ENCODE results near the gene BRINP2. TPM values are rescaled to one million over a fixed set of nuclear protein-coding genes. Genes with fewer than 3 reads are reported as not detected.
A peak's percentile ranks its signal among the peaks of the same experiment; 100 is the strongest.

The BRINP2 gene
- total and polyA plus RNA-seq, 5 donors: 0.17 to 0.33 (median 0.20) TPM

- no peaks in the 10 kb centered on the region for H3K27me3 ChIP-seq (ENCODE audit: control insufficient read depth, insufficient read depth)
- no peak for ATAC-seq
- no peak overlapping the region for H3K27ac ChIP-seq (ENCODE audit: low read length)
- no peaks in the 10 kb centered on the region for H3K9me3 ChIP-seq (ENCODE audit: control insufficient read depth, low read length)
- H3K4me1 ChIP-seq (ENCODE audit: control insufficient read depth, insufficient read depth, low read length): no peaks in the 10 kb centered on the region
- intact Hi-C loops (cut with DNase I): no loop called here
- DNase-seq: no peak
- no peak overlapping the region for H3K4me3 ChIP-seq (ENCODE audit: low read length)
Measured at GRCh38 chr1:177249231-177249630, 78.5 kb downstream of the BRINP2 start.

DNA sequence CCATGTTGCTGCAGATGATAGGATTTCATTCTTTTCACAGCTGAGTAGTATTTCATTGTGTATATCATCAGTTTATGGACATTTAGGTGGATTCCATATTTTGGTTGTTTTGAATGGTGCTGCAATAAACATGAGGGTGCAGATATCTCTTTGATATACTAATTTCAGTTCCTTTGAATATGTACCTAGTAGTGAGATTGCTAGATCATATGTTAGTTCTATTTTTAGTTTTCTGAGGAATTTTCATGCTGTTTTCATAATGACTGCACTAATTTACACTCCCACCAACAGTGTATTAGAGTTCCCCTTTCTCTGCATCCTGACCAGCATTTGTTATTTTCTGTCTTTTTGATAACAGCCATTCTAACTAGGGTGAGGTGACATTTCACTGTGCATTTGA is 82.1 kb downstream of the BRINP2 start:
- H3K27ac ChIP-seq (ENCODE audit: low read length): no peak overlapping the region
- H3K27me3 ChIP-seq (ENCODE audit: control insufficient read depth, insufficient read depth): no peaks in the 10 kb centered on the region
- H3K4me1 ChIP-seq (ENCODE audit: control insufficient read depth, insufficient read depth, low read length): no peaks in the 10 kb centered on the region
- ATAC-seq: no peak
- intact Hi-C loops (cut with DNase I): loop anchor here in 1 of 4 donors (10.0 kb wide), 1 partner anchor 692 kb away; no protein-coding TSS in a partner anchor
- no peak for DNase-seq
- no peak overlapping the region for H3K4me3 ChIP-seq (ENCODE audit: low read length)
- H3K9me3 ChIP-seq (ENCODE audit: control insufficient read depth, low read length): no peaks in the 10 kb centered on the region

GRCh38 chr1:177255411-177255810 is 84.7 kb downstream of the BRINP2 start:
- Histone ChIP-seq H3K9me3 (ENCODE audit: control insufficient read depth, low read length) (no peaks in the 10 kb centered on the region), H3K4me1 (ENCODE audit: control insufficient read depth, insufficient read depth, low read length) (no peaks in the 10 kb centered on the region), H3K27ac (ENCODE audit: low read length) (no peak overlapping the region), H3K27me3 (ENCODE audit: control insufficient read depth, insufficient read depth) (no peaks in the 10 kb centered on the region), H3K4me3 (ENCODE audit: low read length) (no peak overlapping the region)
- WGBS: 60% methylated on average over 1 of the region's 1 CpG
- ATAC-seq (no peak), DNase-seq (no peak)
- intact Hi-C loops (cut with DNase I): loop anchor here in 1 of 4 donors (5.0 to 10.0 kb wide), 2 partner anchors 522 to 689 kb away; no protein-coding TSS in a partner anchor

- no peak overlapping the region for H3K4me3 ChIP-seq (ENCODE audit: low read length)
- DNase-seq: peak; percentile 54 to 79 (median 74)
- no peaks in the 10 kb centered on the region for H3K4me1 ChIP-seq (ENCODE audit: control insufficient read depth, insufficient read depth, low read length)
- H3K27ac ChIP-seq (ENCODE audit: low read length): no peak overlapping the region
- H3K9me3 ChIP-seq (ENCODE audit: control insufficient read depth, low read length): no peaks in the 10 kb centered on the region
- no peaks in the 10 kb centered on the region for H3K27me3 ChIP-seq (ENCODE audit: control insufficient read depth, insufficient read depth)
- intact Hi-C loops (cut with DNase I): loop anchor here in 1 of 4 donors (5.0 to 10.0 kb wide), 2 partner anchors 521 to 688 kb away; no protein-coding TSS in a partner anchor
- 20% methylated on average over 20 of the region's 20 CpGs for WGBS
- ATAC-seq: peak; percentile 75 to 86
Measured at GRCh38 chr1:177256153-177257075, 85.7 kb downstream of the BRINP2 start.

DNA sequence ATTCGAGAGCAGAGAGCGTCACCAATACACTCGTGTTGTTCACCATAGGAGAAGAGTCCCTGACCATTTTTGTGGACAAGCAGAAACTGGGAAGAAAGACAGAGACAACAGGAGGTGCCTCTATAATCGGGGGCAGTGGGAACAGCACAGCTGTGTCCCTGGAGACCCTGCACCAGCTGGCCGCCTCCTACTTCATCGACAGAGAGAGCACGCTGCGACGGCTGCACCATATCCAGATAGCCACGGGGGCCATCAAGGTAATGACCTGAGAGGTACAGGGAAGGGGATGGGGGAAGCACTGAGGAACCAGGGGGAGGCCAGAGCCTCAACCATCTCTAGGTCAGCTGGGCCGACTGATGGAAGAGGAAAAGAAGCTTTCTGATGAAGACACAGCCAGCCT is 86.4 kb downstream of the BRINP2 start:
- intact Hi-C loops (cut with DNase I): loop anchor here in 1 of 4 donors (5.0 to 10.0 kb wide), 2 partner anchors 520 to 688 kb away; no protein-coding TSS in a partner anchor
- Histone ChIP-seq H3K9me3 (ENCODE audit: control insufficient read depth, low read length) (no peaks in the 10 kb centered on the region), H3K27me3 (ENCODE audit: control insufficient read depth, insufficient read depth) (no peaks in the 10 kb centered on the region), H3K27ac (ENCODE audit: low read length) (no peak overlapping the region), H3K4me1 (ENCODE audit: control insufficient read depth, insufficient read depth, low read length) (no peaks in the 10 kb centered on the region), H3K4me3 (ENCODE audit: low read length) (no peak overlapping the region)
- no peak for DNase-seq
- peak in 1 of 2 donors; percentile 22 for ATAC-seq
- WGBS: 63% methylated on average over 11 of the region's 11 CpGs

- intact Hi-C loops (cut with DNase I): loop anchor here in 1 of 4 donors (5.0 to 10.0 kb wide), 2 partner anchors 520 to 687 kb away; no protein-coding TSS in a partner anchor
- ATAC-seq (no peak), DNase-seq (no peak)
- Histone ChIP-seq H3K4me3 (ENCODE audit: low read length) (no peak overlapping the region), H3K27ac (ENCODE audit: low read length) (no peak overlapping the region), H3K9me3 (ENCODE audit: control insufficient read depth, low read length) (no peaks in the 10 kb centered on the region), H3K27me3 (ENCODE audit: control insufficient read depth, insufficient read depth) (no peaks in the 10 kb centered on the region), H3K4me1 (ENCODE audit: control insufficient read depth, insufficient read depth, low read length) (no peaks in the 10 kb centered on the region)
- WGBS: 81% methylated on average over 4 of the region's 4 CpGs
Measured at GRCh38 chr1:177257576-177257975, 86.8 kb downstream of the BRINP2 start.

GRCh38 chr1:177270863-177271262 is 100.1 kb downstream of the BRINP2 start:
- intact Hi-C loops (cut with DNase I): no loop called here
- no peak for DNase-seq
- Histone ChIP-seq H3K27ac (ENCODE audit: low read length) (no peak overlapping the region), H3K27me3 (ENCODE audit: control insufficient read depth, insufficient read depth) (no peaks in the 10 kb centered on the region), H3K4me1 (ENCODE audit: control insufficient read depth, insufficient read depth, low read length) (peaks cover 3% of the 10 kb centered on the region), H3K9me3 (ENCODE audit: control insufficient read depth, low read length) (no peaks in the 10 kb centered on the region), H3K4me3 (ENCODE audit: low read length) (no peak overlapping the region)
- ATAC-seq: no peak
- WGBS: 92% methylated on average over 1 of the region's 1 CpG

DNA sequence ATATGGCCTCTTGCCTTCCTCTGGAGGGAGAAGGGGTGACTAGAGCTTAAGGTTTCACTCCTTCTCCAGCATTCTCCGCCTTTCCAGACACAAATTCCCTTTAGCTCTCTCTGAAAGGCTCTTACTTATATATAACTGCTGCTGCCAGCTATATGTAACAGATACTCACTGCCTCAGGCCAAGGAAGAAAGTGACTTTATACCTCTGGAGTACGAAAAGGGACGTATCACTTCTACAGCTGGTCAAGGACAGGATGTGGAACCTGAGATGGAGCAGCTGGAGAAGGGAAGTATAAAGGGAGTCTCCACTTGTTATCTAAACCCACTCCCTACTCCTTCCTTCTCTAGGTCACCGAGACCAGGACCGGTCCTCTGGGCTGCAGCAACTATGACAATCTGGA is 102.4 kb downstream of the BRINP2 start:
- WGBS: 76% methylated on average over 5 of the region's 5 CpGs
- DNase-seq: no peak

GRCh38 chr1:177274687-177275211 is 104.0 kb downstream of the BRINP2 start:
- H3K4me1 ChIP-seq (ENCODE audit: control insufficient read depth, insufficient read depth, low read length): peaks cover 3% of the 10 kb centered on the region
- 9% methylated on average over 5 of the region's 5 CpGs for WGBS
- intact Hi-C loops (cut with DNase I): no loop called here
- no peaks in the 10 kb centered on the region for H3K27me3 ChIP-seq (ENCODE audit: control insufficient read depth, insufficient read depth)
- ATAC-seq (peak; percentile 77 to 89), DNase-seq (peak; percentile 33 to 68 (median 59))
- no peaks in the 10 kb centered on the region for H3K9me3 ChIP-seq (ENCODE audit: control insufficient read depth, low read length)
- no peak overlapping the region for H3K4me3 ChIP-seq (ENCODE audit: low read length)
- H3K27ac ChIP-seq (ENCODE audit: low read length): peak overlapping the region; percentile 56

More for the DNA sequence above, 102.4 kb downstream of the BRINP2 start:
- H3K27me3 ChIP-seq (ENCODE audit: control insufficient read depth, insufficient read depth): no peaks in the 10 kb centered on the region
- H3K9me3 ChIP-seq (ENCODE audit: control insufficient read depth, low read length): no peaks in the 10 kb centered on the region
- peaks cover 3% of the 10 kb centered on the region for H3K4me1 ChIP-seq (ENCODE audit: control insufficient read depth, insufficient read depth, low read length)
- no peak overlapping the region for H3K4me3 ChIP-seq (ENCODE audit: low read length)
- H3K27ac ChIP-seq (ENCODE audit: low read length): no peak overlapping the region
- no peak for ATAC-seq
- intact Hi-C loops (cut with DNase I): no loop called here

GRCh38 chr1:177275736-177276135 is 105.0 kb downstream of the BRINP2 start:
- intact Hi-C loops (cut with DNase I): no loop called here
- 75% methylated on average over 1 of the region's 1 CpG for WGBS
- Histone ChIP-seq H3K4me1 (ENCODE audit: control insufficient read depth, insufficient read depth, low read length) (peaks cover 3% of the 10 kb centered on the region), H3K27me3 (ENCODE audit: control insufficient read depth, insufficient read depth) (no peaks in the 10 kb centered on the region), H3K27ac (ENCODE audit: low read length) (no peak overlapping the region), H3K4me3 (ENCODE audit: low read length) (no peak overlapping the region), H3K9me3 (ENCODE audit: control insufficient read depth, low read length) (no peaks in the 10 kb centered on the region)
- DNase-seq (no peak), ATAC-seq (no peak)
